Measurements from ENCODE around the gene TAMM41.
"Not testable (repeated sequence)": the region's sequence is repeated elsewhere in the genome, so short reads cannot be mapped to it uniquely, and the experiment has no call there.

TAMM41 gene

GRCh38 chr3:11775493-11775892, 71.2 kb downstream of the TAMM41 start:
- no peak for TF ChIP-seq SUZ12 (IDR thresholded peaks at IDR 0.05; ENCODE audit: extremely low read depth, insufficient read depth, insufficient read length)
- TF ChIP-seq YY1 (IDR thresholded peaks at IDR 0.05; ENCODE audit: insufficient read depth, insufficient read length) = no peak
- TF ChIP-seq ZNF274 (IDR thresholded peaks at IDR 0.05; ENCODE audit: low read depth, low read length) = no peak
- peaks cover 9% of the 10 kb centered on the region for H3K4me1 ChIP-seq (ENCODE audit: insufficient read depth, insufficient read length)
- H3K27me3 ChIP-seq (ENCODE audit: insufficient read depth, insufficient read length) = no peaks in the 10 kb centered on the region
- no peak for DNase-seq (ENCODE audit: low read depth, low spot score)
- no peaks in the 10 kb centered on the region for H3K9me3 ChIP-seq (ENCODE audit: insufficient read depth, low read length)
- no peak overlapping the region for H3K9ac ChIP-seq (ENCODE audit: insufficient read length, low read depth)
- H3K36me3 ChIP-seq (ENCODE audit: insufficient read depth, insufficient read length, low read length) = no peaks in the 10 kb centered on the region
- no peak overlapping the region for H3K4me3 ChIP-seq (ENCODE audit: insufficient read length, low read depth)

- Histone ChIP-seq H3K9ac (ENCODE audit: insufficient read length, low read depth) (no peak overlapping the region), H3K9me3 (ENCODE audit: insufficient read depth, low read length) (no peaks in the 10 kb centered on the region), H3K4me3 (ENCODE audit: insufficient read length, low read depth) (no peak overlapping the region), H3K36me3 (ENCODE audit: insufficient read depth, insufficient read length, low read length) (no peaks in the 10 kb centered on the region), H3K4me1 (ENCODE audit: insufficient read depth, insufficient read length) (peaks cover 13% of the 10 kb centered on the region), H3K27me3 (ENCODE audit: insufficient read depth, insufficient read length) (no peaks in the 10 kb centered on the region)
- DNase-seq (ENCODE audit: low read depth, low spot score) = peak; percentile 66
- TF ChIP-seq YY1 (IDR thresholded peaks at IDR 0.05; ENCODE audit: insufficient read depth, insufficient read length) (no peak), ZNF274 (IDR thresholded peaks at IDR 0.05; ENCODE audit: low read depth, low read length) (no peak), SUZ12 (IDR thresholded peaks at IDR 0.05; ENCODE audit: extremely low read depth, insufficient read depth, insufficient read length) (no peak)
Measured at GRCh38 chr3:11774296-11774877, 72.3 kb downstream of the TAMM41 start.

- H3K9ac ChIP-seq (ENCODE audit: insufficient read length, low read depth); H3K27me3 ChIP-seq (ENCODE audit: insufficient read depth, insufficient read length); H3K4me3 ChIP-seq (ENCODE audit: insufficient read length, low read depth); H3K9me3 ChIP-seq (ENCODE audit: insufficient read depth, low read length); H3K36me3 ChIP-seq (ENCODE audit: insufficient read depth, insufficient read length, low read length); DNase-seq (ENCODE audit: low read depth, low spot score): not testable (repeated sequence)
- H3K4me1 ChIP-seq (ENCODE audit: insufficient read depth, insufficient read length) = peaks cover 13% of the 10 kb centered on the region
Measured at GRCh38 chr3:11771931-11772330, 74.8 kb downstream of the TAMM41 start.

GRCh38 chr3:11770477-11771391, 76.0 kb downstream of the TAMM41 start:
- Histone ChIP-seq H3K4me3 (ENCODE audit: insufficient read length, low read depth) (no peak overlapping the region), H3K36me3 (ENCODE audit: insufficient read depth, insufficient read length, low read length) (no peaks in the 10 kb centered on the region), H3K27me3 (ENCODE audit: insufficient read depth, insufficient read length) (no peaks in the 10 kb centered on the region), H3K9ac (ENCODE audit: insufficient read length, low read depth) (peak overlapping the region; percentile 65), H3K9me3 (ENCODE audit: insufficient read depth, low read length) (no peaks in the 10 kb centered on the region), H3K4me1 (ENCODE audit: insufficient read depth, insufficient read length) (peaks cover 13% of the 10 kb centered on the region)
- DNase-seq (ENCODE audit: low read depth, low spot score) = peak; percentile 58
- no peak for TF ChIP-seq ZNF274 (IDR thresholded peaks at IDR 0.05; ENCODE audit: low read depth, low read length)
- TF ChIP-seq YY1 (IDR thresholded peaks at IDR 0.05; ENCODE audit: insufficient read depth, insufficient read length) = no peak
- TF ChIP-seq SUZ12 (IDR thresholded peaks at IDR 0.05; ENCODE audit: extremely low read depth, insufficient read depth, insufficient read length) = no peak

GRCh38 chr3:11769704-11770476, 76.8 kb downstream of the TAMM41 start:
- Histone ChIP-seq H3K27me3 (ENCODE audit: insufficient read depth, insufficient read length) (no peaks in the 10 kb centered on the region), H3K9me3 (ENCODE audit: insufficient read depth, low read length) (no peaks in the 10 kb centered on the region), H3K36me3 (ENCODE audit: insufficient read depth, insufficient read length, low read length) (no peaks in the 10 kb centered on the region), H3K9ac (ENCODE audit: insufficient read length, low read depth) (no peak overlapping the region), H3K4me1 (ENCODE audit: insufficient read depth, insufficient read length) (peaks cover 13% of the 10 kb centered on the region), H3K4me3 (ENCODE audit: insufficient read length, low read depth) (no peak overlapping the region)
- TF ChIP-seq YY1 (IDR thresholded peaks at IDR 0.05; ENCODE audit: insufficient read depth, insufficient read length) (no peak), SUZ12 (IDR thresholded peaks at IDR 0.05; ENCODE audit: extremely low read depth, insufficient read depth, insufficient read length) (no peak)
- DNase-seq (ENCODE audit: low read depth, low spot score) = no peak

GRCh38 chr3:11768604-11769003, 78.1 kb downstream of the TAMM41 start:
- no peak overlapping the region for H3K4me3 ChIP-seq (ENCODE audit: insufficient read length, low read depth)
- H3K9ac ChIP-seq (ENCODE audit: insufficient read length, low read depth) = no peak overlapping the region
- peaks cover 11% of the 10 kb centered on the region for H3K4me1 ChIP-seq (ENCODE audit: insufficient read depth, insufficient read length)
- no peaks in the 10 kb centered on the region for H3K36me3 ChIP-seq (ENCODE audit: insufficient read depth, insufficient read length, low read length)
- TF ChIP-seq ZNF274 (IDR thresholded peaks at IDR 0.05; ENCODE audit: low read depth, low read length) = no peak
- TF ChIP-seq SUZ12 (IDR thresholded peaks at IDR 0.05; ENCODE audit: extremely low read depth, insufficient read depth, insufficient read length) = no peak
- no peak for TF ChIP-seq YY1 (IDR thresholded peaks at IDR 0.05; ENCODE audit: insufficient read depth, insufficient read length)
- H3K27me3 ChIP-seq (ENCODE audit: insufficient read depth, insufficient read length) = no peaks in the 10 kb centered on the region
- no peaks in the 10 kb centered on the region for H3K9me3 ChIP-seq (ENCODE audit: insufficient read depth, low read length)
- DNase-seq (ENCODE audit: low read depth, low spot score) = no peak

- TF ChIP-seq YY1 (IDR thresholded peaks at IDR 0.05; ENCODE audit: insufficient read depth, insufficient read length) (no peak), SUZ12 (IDR thresholded peaks at IDR 0.05; ENCODE audit: extremely low read depth, insufficient read depth, insufficient read length) (no peak), ZNF274 (IDR thresholded peaks at IDR 0.05; ENCODE audit: low read depth, low read length) (no peak)
- Histone ChIP-seq H3K4me3 (ENCODE audit: insufficient read length, low read depth) (no peak overlapping the region), H3K27me3 (ENCODE audit: insufficient read depth, insufficient read length) (no peaks in the 10 kb centered on the region), H3K4me1 (ENCODE audit: insufficient read depth, insufficient read length) (peaks cover under 1% of the 10 kb centered on the region), H3K36me3 (ENCODE audit: insufficient read depth, insufficient read length, low read length) (no peaks in the 10 kb centered on the region), H3K9ac (ENCODE audit: insufficient read length, low read depth) (no peak overlapping the region), H3K9me3 (ENCODE audit: insufficient read depth, low read length) (no peaks in the 10 kb centered on the region)
- no peak for DNase-seq (ENCODE audit: low read depth, low spot score)
Measured at GRCh38 chr3:11764931-11765363, 81.7 kb downstream of the TAMM41 start.
